GM12878 (cell line): ENCODE results near the gene KPNA3. TPM values are rescaled to one million over a fixed set of nuclear protein-coding genes. Genes with fewer than 3 reads are reported as not detected.

Experiments
- BACH1 ChIP-seq: fragments of 450-650 bp; IDR thresholded peaks from 2 replicates; pipeline ENCODE4 v1.6.1; 2017; ENCODE audit warnings: mild to moderate bottlenecking, borderline replicate concordance
- CBX3 ChIP-seq: fragments of 200-600 bp; sonication (generic); IDR thresholded peaks from 2 replicates; pipeline ENCODE4 v1.6.1; 2016; ENCODE audit warnings: low read depth, borderline replicate concordance
- EGR1 ChIP-seq, 2 experiments: IDR thresholded peaks; 1 replicate in 1 of 2; 2 replicates in 1 of 2; pipeline ENCODE4 v1.6.1; 2011 to 2012; ENCODE audit warnings: low read depth in 2 of 2, low read length in 2 of 2, borderline replicate concordance in 1 of 2, mild to moderate bottlenecking in 1 of 2, moderate library complexity in 1 of 2
- ELK1 ChIP-seq: IDR thresholded peaks from 2 replicates; pipeline ENCODE4 v1.6.1; 2012; ENCODE audit warnings: low read depth, low read length, improper control_type of control experiment
- FOS ChIP-seq: IDR thresholded peaks from 3 replicates; pipeline ENCODE4 v1.6.1; 2011; ENCODE audit warnings: borderline replicate concordance; ENCODE audit not compliant: insufficient read length; ENCODE audit errors: extremely low read depth
- FOXM1 ChIP-seq: IDR thresholded peaks from 2 replicates; pipeline ENCODE4 v1.6.1; 2012; ENCODE audit warnings: low read depth, mild to moderate bottlenecking, inconsistent platforms, low read length, moderate library complexity
- IRF4 ChIP-seq: IDR thresholded peaks from 2 replicates; pipeline ENCODE4 v1.6.1; 2011; ENCODE audit warnings: low read depth, low read length
- JUNB ChIP-seq: IDR thresholded peaks from 2 replicates; pipeline ENCODE4 v1.6.1; 2016; ENCODE audit warnings: antibody characterized with exemption, mild to moderate bottlenecking
- MEF2A ChIP-seq: IDR thresholded peaks from 2 replicates; pipeline ENCODE4 v1.6.1; 2011; ENCODE audit warnings: low read depth, mild to moderate bottlenecking, low read length, moderate library complexity; ENCODE audit not compliant: insufficient read depth
- NR2C2 ChIP-seq: IDR thresholded peaks from 2 replicates; pipeline ENCODE4 v1.6.1; 2011; ENCODE audit warnings: borderline replicate concordance, low read depth; ENCODE audit not compliant: control insufficient read depth, insufficient read length
- PML ChIP-seq: IDR thresholded peaks from 2 replicates; pipeline ENCODE4 v1.6.1; 2012; ENCODE audit warnings: low read length, inconsistent platforms
- POLR2AphosphoS2 ChIP-seq: IDR thresholded peaks from 2 replicates; pipeline ENCODE4 v1.6.1; 2011; ENCODE audit warnings: low read depth, mild to moderate bottlenecking, low read length, improper control_type of control experiment, moderate library complexity
- RB1 ChIP-seq: fragments of 450-650 bp; formaldehyde crosslinking; IDR thresholded peaks from 2 replicates; pipeline ENCODE4 v1.6.1; 2017; ENCODE audit warnings: mild to moderate bottlenecking, borderline replicate concordance
- RELB ChIP-seq: fragments of 450-650 bp; IDR thresholded peaks from 2 replicates; pipeline ENCODE4 v1.6.1; 2017; ENCODE audit warnings: low read depth, mild to moderate bottlenecking, moderate library complexity
- SRF ChIP-seq, 2 experiments: IDR thresholded peaks; 2 replicates each; pipeline ENCODE4 v1.6.1; 2011; ENCODE audit warnings: low read depth in 2 of 2, low read length in 2 of 2, mild to moderate bottlenecking in 1 of 2, moderate library complexity in 1 of 2
- TCF7 ChIP-seq: IDR thresholded peaks from 2 replicates; pipeline ENCODE4 v1.6.1; 2014; ENCODE audit warnings: antibody characterized with exemption, borderline replicate concordance
- WRNIP1 ChIP-seq: IDR thresholded peaks from 2 replicates; pipeline ENCODE4 v1.6.1; 2011; ENCODE audit warnings: low read depth, low read length, improper control_type of control experiment, borderline replicate concordance
- ZBED1 ChIP-seq: IDR thresholded peaks from 2 replicates; pipeline ENCODE4 v1.6.1; 2016; ENCODE audit warnings: borderline replicate concordance
- ZSCAN29 ChIP-seq: fragments of 450-650 bp; IDR thresholded peaks from 2 replicates; pipeline ENCODE4 v1.6.1; 2017; ENCODE audit warnings: mild to moderate bottlenecking, moderate library complexity
- ZZZ3 ChIP-seq: IDR thresholded peaks from 2 replicates; pipeline ENCODE4 v1.6.1; 2011; ENCODE audit warnings: low read depth; ENCODE audit not compliant: control insufficient read depth, insufficient read length
- polyA plus RNA-seq, 11 experiments: library from polyadenylated mRNA; depleted of rRNA in 4 of 11; unstranded in 6 of 11; stranded (reverse) in 5 of 11; fragments of >200 nt; fragmentation: Nextera tagmentation in 4 of 11; fragmentation: Illumina TruSeq in 1 of 11; extraction: Ambion mirVana in 4 of 11; extraction: Trizol in 1 of 11; gene quantifications; 1 replicate in 1 of 11; 2 replicates in 10 of 11; pipeline versions ENCODE4 v1.2.1 to v1.2.3, GENCODE V29; 2011 to 2016; ENCODE audit warnings: inconsistent platforms in 2 of 11, missing spikeins in 2 of 11, low read depth in 1 of 11
- total RNA-seq, 4 experiments: library from RNA; depleted of rRNA in 3 of 4; stranded (reverse); fragments of >200 nt in 3 of 4; fragmentation: Illumina TruSeq in 1 of 4; extraction: Trizol in 1 of 4; gene quantifications; 2 replicates each; pipeline versions ENCODE4 v1.2.1 to v1.2.3, GENCODE V29; 2013 to 2021
- TF ChIP-seq, protein P1 (sequence below): fragments of 150-350 bp; IDR thresholded peaks from 2 replicates; pipeline ENCODE4 v1.6.1; 2014; ENCODE audit warnings: mild to moderate bottlenecking, low read depth, low read length
- TF ChIP-seq, protein P2 (sequence below): fragments of 450-650 bp; IDR thresholded peaks from 2 replicates; pipeline ENCODE4 v1.6.1; 2014; ENCODE audit warnings: mild to moderate bottlenecking

KPNA3 gene
- total and polyA plus RNA-seq, 10 of the 15 experiments (the other 5 are each of a cell fraction or from before 2014, with no cell fraction given): 23.3 to 50.5 (median 31.1) TPM

GRCh38 chr13:49792550-49793324 lies at the start of gene KPNA3 (continued):
- peak; percentile 40 to 77 for TF ChIP-seq EGR1 (IDR thresholded peaks at IDR 0.05; ENCODE audit: borderline replicate concordance in 1 of 2, low read depth in 2 of 2, low read length in 2 of 2)
- TF ChIP-seq RB1: peak; percentile 75; the same call in 1 of the 2 replicates
- no peak for TF ChIP-seq ZBED1
- TF ChIP-seq, protein P1, sequence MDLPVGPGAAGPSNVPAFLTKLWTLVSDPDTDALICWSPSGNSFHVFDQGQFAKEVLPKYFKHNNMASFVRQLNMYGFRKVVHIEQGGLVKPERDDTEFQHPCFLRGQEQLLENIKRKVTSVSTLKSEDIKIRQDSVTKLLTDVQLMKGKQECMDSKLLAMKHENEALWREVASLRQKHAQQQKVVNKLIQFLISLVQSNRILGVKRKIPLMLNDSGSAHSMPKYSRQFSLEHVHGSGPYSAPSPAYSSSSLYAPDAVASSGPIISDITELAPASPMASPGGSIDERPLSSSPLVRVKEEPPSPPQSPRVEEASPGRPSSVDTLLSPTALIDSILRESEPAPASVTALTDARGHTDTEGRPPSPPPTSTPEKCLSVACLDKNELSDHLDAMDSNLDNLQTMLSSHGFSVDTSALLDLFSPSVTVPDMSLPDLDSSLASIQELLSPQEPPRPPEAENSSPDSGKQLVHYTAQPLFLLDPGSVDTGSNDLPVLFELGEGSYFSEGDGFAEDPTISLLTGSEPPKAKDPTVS: 0 out of 2 replicates have a peak, but pooled peaks have one; percentile 43
- no peak for TF ChIP-seq JUNB
- TF ChIP-seq RELB: peak; percentile 27; the same call in 1 of the 2 replicates
- TF ChIP-seq CBX3: no peak
- TF ChIP-seq ZSCAN29: no peak
- TF ChIP-seq, protein P2, sequence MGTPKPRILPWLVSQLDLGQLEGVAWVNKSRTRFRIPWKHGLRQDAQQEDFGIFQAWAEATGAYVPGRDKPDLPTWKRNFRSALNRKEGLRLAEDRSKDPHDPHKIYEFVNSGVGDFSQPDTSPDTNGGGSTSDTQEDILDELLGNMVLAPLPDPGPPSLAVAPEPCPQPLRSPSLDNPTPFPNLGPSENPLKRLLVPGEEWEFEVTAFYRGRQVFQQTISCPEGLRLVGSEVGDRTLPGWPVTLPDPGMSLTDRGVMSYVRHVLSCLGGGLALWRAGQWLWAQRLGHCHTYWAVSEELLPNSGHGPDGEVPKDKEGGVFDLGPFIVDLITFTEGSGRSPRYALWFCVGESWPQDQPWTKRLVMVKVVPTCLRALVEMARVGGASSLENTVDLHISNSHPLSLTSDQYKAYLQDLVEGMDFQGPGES: no peak
- no peak for TF ChIP-seq FOS
- peak; percentile 41; the same call in 1 of the 2 replicates for TF ChIP-seq PML
- TF ChIP-seq TCF7: no peak
- no peak for TF ChIP-seq IRF4
- TF ChIP-seq WRNIP1: no peak
- no peak for TF ChIP-seq FOXM1
- peak; percentile 51 for TF ChIP-seq BACH1
- no peak for TF ChIP-seq MEF2A
- TF ChIP-seq ZZZ3: no peak
- no peak for TF ChIP-seq NR2C2
- TF ChIP-seq SRF (IDR thresholded peaks at IDR 0.05; ENCODE audit: low read depth in 2 of 2, low read length in 2 of 2): peak in 1 of 2 experiments; percentile 63; a peak in 1 of 4 replicates
- TF ChIP-seq POLR2AphosphoS2: peak; percentile 46; the same call in 1 of the 2 replicates
- TF ChIP-seq ELK1: no peak; the same call in 1 of the 2 replicates
